HG02970 (cell line): Measurements from ENCODE around the gene UBAP1.
A peak's percentile ranks its signal among the peaks of the same experiment; 100 is the strongest.
"Not testable (repeated sequence)": the region's sequence is repeated elsewhere in the genome, so short reads cannot be mapped to it uniquely, and the experiment has no call there.

Experiments used
- ATAC-seq: cut with Tn5 transposase; IDR thresholded peaks from one replicate; pipeline ENCODE4 v1.9.1; 2021; ENCODE audit warnings: mild to moderate bottlenecking, moderate library complexity, moderate number of reproducible peaks; ENCODE audit not compliant: unreplicated experiment, low FRiP score

UBAP1 gene

DNA sequence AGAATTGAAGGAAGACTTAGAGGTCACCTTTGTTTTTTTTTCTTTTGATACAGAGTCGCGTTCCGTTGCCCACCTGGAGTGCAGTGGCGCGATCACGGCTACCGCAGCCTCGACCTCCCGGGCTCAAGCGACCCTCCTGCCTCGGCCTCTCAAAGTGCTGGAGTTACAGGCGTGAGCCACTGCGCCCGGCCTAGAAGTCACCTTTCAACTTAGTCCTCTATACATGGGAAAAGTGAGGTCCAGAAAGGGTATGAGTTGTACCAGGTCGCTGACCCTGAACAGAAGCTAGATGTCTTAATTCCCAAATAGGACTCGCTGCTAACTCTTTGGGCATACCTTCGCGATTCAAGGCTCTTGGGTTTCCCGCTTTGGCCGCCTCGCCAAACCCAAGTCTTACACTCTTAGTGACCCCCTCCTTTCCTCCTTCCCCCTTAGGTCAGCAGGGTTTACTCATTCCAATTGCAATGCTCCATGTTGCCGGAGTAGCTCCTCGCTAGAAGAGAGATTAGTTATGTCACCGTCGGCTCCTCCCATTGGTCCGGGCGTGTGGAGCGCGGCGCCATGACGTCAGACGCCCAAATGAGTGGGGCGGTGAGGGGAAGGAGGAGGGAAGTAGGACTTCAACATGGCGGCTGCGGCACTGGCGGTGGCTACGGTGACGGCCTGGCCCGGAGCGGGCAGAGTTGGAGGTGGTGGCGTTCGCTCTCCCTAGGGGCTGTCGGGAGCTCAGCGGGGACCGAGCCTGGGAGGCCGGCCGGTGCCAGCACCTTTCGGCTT lies at the start of gene UBAP1:
Gene UBAP1, plus strand, starts transcription at position 608 of the 777 bp plus-strand sequence. CDS start 41,872 bp downstream, outside the sequence.
- peak; percentile 93 for ATAC-seq

DNA sequence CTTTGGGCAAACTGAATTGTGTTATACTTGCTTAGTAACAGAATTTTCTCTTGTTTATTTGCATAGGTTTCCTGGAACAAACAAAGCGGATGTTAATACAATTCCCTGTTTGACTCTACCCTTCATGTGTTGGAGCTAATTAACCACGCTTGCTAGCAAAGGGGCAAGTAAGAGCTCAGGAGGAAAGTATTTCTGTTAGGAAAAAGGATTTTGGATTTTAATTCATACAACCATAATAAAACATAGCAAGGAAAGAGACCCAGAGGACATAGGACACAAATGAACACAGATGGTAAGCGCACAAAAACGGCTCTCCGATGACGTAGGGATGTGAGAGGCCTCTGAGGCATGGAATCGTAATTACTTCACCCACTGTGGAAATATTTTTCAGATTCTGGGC lies 47.3 kb upstream of the UBAP1 start:
- no peak for ATAC-seq

DNA sequence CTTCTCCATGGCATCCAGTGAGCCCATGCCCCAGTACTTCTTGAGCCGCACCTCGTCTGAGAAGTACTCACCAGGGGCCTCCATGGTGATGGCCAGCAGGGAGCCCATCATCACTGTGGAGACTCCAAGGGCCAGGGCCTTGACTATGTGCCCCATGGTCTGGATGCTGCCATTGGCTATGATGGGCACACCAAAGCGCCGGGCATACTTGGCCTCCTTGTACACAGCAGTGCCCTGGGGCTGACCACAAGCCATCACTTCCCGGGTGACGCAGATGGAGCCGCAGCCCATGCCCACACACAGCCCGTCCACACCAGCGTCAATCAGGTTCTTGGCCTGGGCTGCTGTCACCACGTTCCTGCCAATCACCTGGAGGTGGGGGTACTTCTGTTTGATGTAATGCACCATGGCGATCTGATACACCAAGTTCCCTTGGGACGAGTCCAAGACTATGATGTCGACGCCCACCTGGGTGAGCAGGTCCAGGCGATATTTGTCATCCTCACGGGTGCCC lies 45.4 kb upstream of the UBAP1 start:
- ATAC-seq = no peak

DNA sequence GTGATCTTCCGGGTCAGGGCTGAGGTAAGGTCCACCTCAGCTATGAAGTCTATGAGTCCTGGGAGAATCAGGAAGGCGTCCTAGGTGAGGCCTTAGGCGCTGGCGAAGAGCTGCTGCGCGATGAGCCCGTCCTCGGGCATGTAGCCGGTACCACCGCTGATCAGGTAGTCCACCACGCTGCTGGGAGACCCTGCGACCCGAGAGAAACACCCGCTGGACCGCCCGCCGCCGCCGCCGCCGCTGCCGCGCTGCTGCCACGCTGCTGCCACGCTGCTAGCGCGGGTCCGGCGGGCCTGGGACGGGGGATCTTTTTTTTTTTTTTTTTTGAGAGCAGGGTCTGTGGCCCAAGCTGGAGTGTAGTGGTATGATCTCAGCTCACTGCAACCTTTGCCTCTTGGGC lies 44.3 kb upstream of the UBAP1 start:
- ATAC-seq = no peak

DNA sequence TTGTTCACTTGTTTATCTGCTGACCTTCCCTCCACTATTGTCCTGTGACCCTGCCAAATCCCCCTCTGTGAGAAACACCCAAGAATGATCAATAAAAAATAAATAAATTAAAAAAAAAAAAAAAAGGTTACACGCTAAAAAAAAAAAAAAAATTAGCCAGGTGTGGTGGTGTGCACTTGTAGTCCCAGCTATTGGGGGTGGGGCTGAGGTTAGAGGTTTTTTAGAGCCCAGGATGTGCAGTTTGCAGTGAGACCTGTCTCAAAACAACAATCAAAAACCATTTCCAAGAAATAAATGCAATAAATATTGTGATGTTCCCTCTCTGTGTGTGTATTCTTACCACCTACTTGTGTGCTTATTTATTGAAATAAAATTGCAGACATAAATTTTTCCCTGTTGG lies 40.2 kb upstream of the UBAP1 start:
- ATAC-seq = not testable (repeated sequence)

DNA sequence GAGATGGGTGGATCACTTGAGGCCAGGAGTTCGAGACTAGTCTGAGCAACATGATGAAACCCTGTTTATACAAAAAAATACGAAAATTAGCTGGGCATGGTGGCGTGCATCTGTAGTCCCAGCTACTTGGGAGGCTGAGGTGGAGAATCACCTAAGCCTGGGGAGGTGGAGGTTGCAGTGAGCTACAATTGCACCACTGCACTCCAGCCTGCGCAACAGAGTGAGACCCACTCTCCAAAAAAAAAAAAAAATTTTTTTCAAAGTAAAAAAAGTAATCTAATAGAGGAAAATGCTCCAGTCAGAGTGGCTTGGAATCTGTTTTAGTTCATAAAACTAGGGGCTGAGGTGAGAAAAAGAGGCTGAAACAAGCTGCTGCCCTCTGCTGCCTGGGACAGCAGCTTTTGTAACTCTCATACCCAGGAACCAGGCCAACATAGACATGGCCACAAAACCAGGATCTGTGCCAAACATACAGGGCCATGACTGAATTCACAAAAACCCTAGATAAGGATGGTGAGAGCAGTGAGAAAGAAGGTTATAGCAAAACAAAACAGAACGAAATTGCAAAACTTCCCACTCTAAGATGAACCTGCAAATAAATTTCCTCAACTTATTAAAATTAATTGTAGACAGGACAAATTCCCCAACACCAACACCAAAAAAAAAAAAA lies 39.2 kb upstream of the UBAP1 start:
- no peak for ATAC-seq

DNA sequence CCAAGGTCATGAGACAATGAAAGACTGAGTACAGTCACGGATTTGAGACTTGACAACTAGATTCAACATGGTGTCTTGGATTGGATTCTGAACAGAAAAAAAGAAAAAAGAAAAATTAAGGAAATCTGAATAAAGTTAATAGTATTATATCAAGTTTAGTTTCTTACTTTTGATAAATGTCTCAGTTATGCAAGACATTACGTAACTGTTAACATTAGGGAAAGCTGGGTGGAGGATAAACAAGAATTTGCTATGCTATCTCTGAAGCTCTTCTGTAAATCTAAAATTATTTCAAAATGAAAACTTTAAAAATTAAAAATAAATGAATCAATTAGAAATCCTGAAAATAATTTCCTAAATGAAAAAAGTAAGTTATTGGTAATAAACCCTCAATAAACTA lies 38.0 kb upstream of the UBAP1 start:
- no peak for ATAC-seq

DNA sequence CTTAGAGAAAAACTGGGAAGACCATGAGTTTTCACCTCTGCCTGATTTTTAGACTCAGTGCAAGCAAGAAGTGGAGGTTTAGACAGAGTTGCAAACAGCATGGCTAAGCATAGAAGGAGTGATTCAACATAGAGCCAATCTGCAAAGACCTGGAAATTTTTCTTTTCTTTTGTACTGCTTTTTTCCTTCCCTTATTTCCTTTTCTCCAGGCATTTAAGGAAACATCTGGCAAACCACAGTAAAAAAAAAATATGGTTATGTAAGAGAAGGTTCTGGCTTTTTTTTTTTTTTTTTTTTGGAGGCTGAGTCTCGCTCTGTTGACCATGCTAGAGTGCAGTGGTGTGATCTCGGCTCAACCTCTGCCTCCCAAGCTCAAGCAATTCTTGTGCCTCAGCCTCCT lies 35.7 kb upstream of the UBAP1 start:
- no peak for ATAC-seq

DNA sequence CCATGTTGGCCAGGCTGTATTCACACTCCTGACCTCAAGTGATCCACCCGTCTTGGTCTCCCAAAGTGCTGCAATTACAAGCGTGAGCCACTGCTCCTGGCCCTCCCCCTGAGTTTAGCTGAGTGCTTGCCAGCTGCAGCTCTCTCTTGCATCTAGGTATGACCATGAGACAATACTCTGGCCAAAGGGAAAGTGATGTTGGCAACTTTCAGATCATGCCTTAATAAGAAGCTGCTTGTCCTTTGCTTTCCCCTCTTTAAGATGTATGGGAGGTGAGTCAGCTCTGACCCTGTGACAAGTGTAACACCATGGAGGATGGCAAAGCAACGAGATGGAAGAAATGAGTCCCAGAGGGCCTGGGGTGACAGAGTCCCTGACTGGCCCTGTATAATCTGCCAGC lies 33.7 kb upstream of the UBAP1 start:
- no peak for ATAC-seq

DNA sequence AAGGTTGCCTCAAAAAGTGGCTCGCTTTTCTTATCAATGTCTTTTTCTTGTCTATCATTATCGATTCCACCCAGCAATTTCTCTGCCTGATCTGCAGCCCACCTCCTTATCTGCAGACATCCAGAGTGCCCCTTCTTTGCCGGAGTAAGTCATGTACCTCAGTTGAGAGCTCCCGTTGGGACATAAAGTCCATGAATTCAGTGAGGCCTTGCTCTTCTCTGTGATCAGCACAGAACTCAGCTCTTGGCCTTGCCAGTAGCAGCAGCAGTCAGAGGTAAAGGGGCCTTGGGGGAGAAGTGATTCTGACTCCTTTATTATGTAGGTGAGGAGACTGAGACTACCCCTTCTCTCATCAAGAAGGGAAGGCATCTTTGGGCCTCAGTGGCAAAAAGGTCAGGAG lies 27.4 kb upstream of the UBAP1 start:
- ATAC-seq = no peak

DNA sequence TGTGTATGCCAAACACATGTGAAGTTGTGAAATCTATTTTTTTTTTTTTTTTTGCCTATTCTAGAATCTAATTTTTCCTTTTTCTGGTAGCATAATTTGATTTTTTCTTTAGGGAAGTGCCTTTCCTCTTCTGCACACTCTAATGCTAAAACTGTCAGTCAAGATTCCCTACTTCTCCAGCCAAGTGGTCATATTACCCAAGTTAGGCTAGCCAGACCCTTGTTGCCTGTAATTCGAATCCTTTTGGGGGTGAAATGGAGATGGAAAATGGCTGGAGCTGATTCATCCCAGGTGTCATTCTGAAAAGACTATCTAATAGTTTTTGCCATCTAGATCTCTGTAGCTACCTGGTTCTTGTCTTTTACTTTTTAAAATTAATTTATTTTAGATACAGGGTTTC lies 24.8 kb upstream of the UBAP1 start:
- ATAC-seq = no peak

DNA sequence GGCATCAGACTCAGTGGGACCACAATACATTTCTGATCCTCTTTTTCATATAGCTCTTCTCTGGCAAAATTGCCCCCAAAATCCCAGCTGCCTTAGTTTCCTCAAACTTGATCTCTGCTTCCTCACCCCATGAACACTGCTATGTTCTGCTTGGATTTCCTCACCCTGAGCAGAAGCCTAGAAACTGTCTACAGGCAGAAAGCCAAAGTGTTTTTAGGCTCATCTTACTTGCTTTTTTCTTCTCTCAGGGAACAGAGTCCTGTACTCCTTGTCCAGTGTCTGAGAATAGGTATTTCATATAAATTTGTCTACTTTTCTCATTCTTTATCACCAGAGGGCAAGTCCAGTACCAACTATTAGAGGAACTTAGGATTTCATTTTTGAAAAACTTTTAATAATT lies 21.5 kb upstream of the UBAP1 start:
- ATAC-seq = no peak

DNA sequence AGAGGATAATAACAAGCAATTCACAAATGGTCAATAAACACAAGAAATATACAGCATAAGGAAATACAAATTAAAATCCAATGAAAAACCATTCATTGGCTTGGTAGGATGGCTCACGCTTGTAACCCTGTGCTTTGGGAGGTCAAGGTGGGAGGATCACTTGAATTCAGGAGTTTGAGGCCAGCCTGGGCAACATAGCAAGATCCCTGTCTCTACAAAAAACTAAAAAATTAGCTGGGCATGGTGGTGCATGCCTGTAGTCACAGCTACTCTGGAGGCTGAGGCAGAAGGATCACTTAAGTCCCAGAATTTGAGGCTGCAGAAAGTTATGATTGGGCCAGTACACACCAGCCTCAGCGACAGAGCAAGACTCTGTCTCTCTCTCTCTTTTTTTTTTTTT lies 20.9 kb upstream of the UBAP1 start:
- no peak for ATAC-seq

DNA sequence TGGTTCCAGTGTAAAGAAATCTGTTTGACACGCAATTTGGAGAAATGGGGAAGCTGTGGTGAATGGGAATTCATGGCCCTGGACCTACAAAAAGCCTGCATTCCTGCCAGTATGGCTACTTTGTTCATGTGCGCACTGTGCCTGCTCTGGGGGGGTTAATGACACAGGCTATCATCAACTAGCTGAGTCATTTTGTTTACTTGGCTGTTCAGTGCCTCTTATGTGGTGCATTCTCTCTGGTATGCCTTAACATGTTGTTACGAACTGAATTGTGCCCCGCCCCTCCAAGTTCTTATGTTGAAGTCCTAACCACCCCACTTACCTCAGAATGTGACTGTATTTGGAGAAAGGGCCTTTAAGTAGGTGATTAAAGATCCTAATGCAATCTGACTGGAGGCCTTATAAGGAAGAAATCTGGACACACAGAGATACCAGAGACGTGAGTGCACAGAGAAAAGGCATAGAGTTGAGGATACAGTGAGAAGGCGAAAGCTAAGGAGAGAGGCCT lies 20.4 kb upstream of the UBAP1 start:
- no peak for ATAC-seq

DNA sequence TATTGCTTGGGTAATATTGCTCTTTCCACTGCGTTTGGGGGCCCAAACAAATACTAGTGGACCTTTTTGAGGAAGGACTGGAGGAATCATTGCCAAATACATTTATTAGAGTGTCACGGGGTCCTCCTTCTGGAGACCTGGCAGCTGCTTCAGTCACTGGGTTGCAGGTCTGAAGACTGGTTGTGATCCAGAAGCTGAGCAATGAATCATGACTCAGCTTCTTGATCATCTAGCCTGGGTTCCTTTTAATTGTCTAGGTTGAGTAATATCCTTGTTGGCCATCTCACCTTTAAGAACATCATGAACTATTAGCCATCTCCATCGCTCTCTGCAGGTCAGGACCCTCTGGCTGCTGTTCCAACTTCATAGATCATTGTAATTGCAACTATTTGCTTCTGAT lies 15.4 kb upstream of the UBAP1 start:
- ATAC-seq = no peak

DNA sequence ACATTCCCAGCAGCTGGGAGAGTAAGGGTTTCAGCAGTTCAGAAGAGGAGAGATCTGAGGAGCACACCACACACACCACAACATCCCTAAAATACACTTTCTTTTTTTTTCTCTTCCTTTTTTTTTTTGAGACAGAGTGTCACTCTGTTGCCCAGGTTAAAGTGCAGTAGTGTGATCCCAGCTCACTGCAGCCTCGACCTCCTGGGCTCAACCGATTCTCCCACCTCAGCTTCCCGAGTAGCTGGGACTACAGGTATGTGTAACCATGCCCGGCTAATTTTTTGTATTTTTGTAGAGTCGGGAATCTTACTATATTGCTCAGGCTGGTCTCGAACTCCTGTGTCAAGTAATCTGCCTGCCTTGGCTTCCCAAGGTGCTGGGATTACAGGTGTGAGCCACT lies 9.7 kb upstream of the UBAP1 start:
- ATAC-seq = no peak

DNA sequence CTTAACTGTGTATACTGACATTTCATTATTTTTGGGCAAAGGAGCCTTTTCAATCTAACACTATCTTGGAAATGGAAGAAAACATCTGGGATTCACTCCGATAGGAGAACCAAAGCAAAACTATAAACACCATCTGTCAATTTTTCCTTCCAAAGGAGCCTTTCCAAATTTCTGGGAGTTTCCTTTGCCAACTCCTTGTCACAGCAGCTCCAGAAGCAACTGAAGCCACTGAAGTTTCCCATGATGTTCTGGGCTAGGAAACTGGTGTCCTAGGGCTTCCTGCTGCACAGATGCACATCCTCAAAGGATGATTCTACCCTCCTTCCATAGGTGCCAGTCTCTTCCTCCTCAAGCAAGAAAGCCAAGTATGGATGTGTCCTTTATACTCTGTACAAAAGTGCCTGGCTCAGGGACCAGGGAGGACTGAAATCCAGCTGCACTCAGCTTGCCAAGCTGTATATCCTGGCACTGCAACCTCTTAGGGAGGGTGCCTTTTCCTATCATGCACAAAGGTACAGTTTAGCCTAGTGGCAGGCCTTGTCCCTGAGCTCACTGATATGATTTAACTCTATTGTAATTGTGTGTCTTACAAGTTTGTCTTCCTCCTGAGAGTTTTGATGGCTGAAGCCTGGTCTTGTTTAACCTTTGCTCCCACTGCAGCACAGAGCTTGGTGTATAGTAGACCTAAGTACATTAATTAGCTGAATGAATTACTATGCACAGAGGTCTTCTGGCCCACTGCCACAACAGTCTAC lies 8.4 kb upstream of the UBAP1 start:
- no peak for ATAC-seq

DNA sequence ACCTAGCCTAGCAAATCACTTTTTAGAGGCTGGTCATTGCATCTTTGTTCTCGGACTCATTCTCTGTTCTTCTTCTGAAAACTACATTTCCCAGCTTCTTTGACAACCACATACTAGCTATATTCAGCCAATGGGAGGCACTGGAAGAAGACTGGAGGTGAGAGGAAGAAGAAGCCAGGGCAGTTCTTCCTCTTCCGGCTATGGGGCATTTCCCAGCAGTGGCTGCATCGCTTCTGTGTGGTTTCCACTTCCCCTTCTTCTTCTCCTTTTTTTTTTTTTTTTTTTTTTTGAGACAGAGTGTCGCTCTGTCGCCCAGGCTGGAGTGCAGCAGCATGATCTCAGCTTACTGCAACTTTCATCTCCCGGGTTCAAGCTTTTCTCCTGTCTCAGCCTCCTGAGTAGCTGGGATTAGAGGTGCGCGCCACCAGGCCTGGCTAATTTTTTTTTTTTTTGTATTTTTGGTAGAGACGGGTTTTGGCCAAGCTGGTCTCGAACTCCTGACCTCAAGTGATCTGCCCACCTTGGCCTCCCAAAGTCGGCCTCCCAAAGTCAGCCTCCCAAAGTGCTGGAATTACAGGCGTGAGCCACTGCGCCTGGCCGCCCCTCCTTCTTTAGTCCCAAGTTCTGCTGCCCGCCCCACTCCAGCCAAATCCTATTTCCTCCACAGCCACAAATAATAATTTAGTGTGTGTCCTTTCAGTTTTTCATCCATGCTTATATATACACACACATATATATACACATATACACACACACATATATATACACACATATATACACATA lies 6.9 kb upstream of the UBAP1 start:
- no peak for ATAC-seq

DNA sequence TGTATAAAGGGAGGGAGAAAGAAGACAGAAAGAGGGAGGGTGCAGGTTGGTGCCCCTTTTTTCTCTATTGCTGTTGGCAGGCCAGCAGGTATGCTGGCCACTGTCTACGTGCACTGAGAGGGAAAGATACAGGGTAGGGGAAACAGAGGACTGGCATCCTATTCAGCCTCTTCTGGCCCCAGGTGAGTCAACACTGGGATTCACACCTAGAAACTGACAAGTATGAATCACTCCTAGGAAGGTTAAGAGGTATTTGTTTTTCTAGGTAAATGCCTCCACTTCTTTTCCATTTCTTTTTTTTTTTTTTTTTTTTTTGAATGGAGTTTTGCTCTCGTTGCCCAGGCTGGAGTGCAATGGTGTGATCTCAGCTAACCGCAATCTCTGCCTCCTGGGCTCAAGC lies 2.8 kb upstream of the UBAP1 start:
- no peak for ATAC-seq
